HG03103 (cell line): Measurements from ENCODE around the gene TCP11.

Experiments
- ATAC-seq: cut with Tn5 transposase; IDR thresholded peaks from one replicate; pipeline ENCODE4 v1.9.1; 2021; ENCODE audit warnings: low read depth; ENCODE audit not compliant: unreplicated experiment

The TCP11 gene

GRCh38 chr6:35068644-35069043, 72.5 kb downstream of the TCP11 start:
- ATAC-seq: no peak

DNA sequence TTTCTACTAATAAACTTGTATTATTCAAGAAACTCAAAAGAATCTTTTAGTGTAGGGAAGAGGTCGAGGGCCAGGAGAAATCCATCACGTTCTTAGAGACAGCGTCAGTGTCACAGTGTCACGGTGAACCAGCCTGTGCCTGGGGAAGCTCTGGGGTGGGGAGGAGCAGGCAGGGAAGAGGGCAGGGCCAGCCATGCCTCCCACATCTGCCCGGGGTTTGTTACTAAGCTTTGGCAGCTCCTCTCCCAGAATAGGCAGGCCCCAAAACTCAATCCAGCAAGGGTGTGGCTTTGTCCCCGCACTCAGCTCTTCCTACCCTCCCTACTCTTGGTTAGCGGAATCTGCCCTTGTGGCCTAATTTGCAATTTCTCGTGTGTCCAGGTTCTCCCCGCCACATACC, 72.9 kb downstream of the TCP11 start:
- no peak for ATAC-seq
